GOT3 (cell line): ENCODE data around the gene TOMM20L.
"Not testable (repeated sequence)": the region's sequence is repeated elsewhere in the genome, so short reads cannot be mapped to it uniquely, and the experiment has no call there.

Experiments used
- DNase-seq: peaks from one replicate; lab custom pipeline; 2025; ENCODE audit warnings: mixed read lengths; lab: John Stamatoyannopoulos, UW

TOMM20L gene

GRCh38 chr14:58395812-58396788 lies at the start of gene TOMM20L:
Gene TOMM20L, plus strand, starts transcription at chr14:58395930. Its CDS starts 28 bp downstream, at chr14:58395958.
- no peak for DNase-seq

GRCh38 chr14:58353516-58354299 lies 42.0 kb upstream of the TOMM20L start:
- no peak for DNase-seq

GRCh38 chr14:58354808-58355207 lies 40.9 kb upstream of the TOMM20L start:
- DNase-seq = no peak

- DNase-seq = no peak
These were observed 39.5 kb upstream of the TOMM20L start for GRCh38 chr14:58356268-58356667.

GRCh38 chr14:58362272-58362671 lies 33.5 kb upstream of the TOMM20L start:
- DNase-seq = not testable (repeated sequence)

- no peak for DNase-seq
These were observed 32.8 kb upstream of the TOMM20L start for GRCh38 chr14:58362798-58363412.

GRCh38 chr14:58364316-58364715 lies 31.4 kb upstream of the TOMM20L start:
- DNase-seq = no peak

GRCh38 chr14:58367296-58367695 lies 28.4 kb upstream of the TOMM20L start:
- DNase-seq = no peak

GRCh38 chr14:58368956-58369355 lies 26.8 kb upstream of the TOMM20L start:
- no peak for DNase-seq

- DNase-seq = no peak
These were observed 18.9 kb upstream of the TOMM20L start for GRCh38 chr14:58376791-58377190.

GRCh38 chr14:58390830-58391229 lies 4.9 kb upstream of the TOMM20L start:
- DNase-seq = no peak

GRCh38 chr14:58395562-58395811 lies 243 bp upstream of the TOMM20L start:
- DNase-seq = no peak

GRCh38 chr14:58397156-58397555 lies 1.4 kb downstream of the TOMM20L start:
- no peak for DNase-seq

- DNase-seq = no peak
These were observed 2.8 kb downstream of the TOMM20L start for GRCh38 chr14:58398495-58398894.

GRCh38 chr14:58398895-58399294 lies 3.2 kb downstream of the TOMM20L start:
- DNase-seq = no peak

- no peak for DNase-seq
These were observed 5.9 kb downstream of the TOMM20L start for GRCh38 chr14:58401587-58401986.

- no peak for DNase-seq
These were observed 13.0 kb downstream of the TOMM20L start for GRCh38 chr14:58408681-58409215.

GRCh38 chr14:58414845-58415244 lies 19.1 kb downstream of the TOMM20L start:
- no peak for DNase-seq

- no peak for DNase-seq
These were observed 20.2 kb downstream of the TOMM20L start for GRCh38 chr14:58415636-58416547.

- DNase-seq = not testable (repeated sequence)
These were observed 21.2 kb downstream of the TOMM20L start for GRCh38 chr14:58416934-58417333.

GRCh38 chr14:58426670-58427280 lies 31.0 kb downstream of the TOMM20L start:
- no peak for DNase-seq
